ENCODE results near the gene NDFIP2.
A peak's percentile ranks its signal among the peaks of the same experiment; 100 is the strongest.

Gene NDFIP2

DNA sequence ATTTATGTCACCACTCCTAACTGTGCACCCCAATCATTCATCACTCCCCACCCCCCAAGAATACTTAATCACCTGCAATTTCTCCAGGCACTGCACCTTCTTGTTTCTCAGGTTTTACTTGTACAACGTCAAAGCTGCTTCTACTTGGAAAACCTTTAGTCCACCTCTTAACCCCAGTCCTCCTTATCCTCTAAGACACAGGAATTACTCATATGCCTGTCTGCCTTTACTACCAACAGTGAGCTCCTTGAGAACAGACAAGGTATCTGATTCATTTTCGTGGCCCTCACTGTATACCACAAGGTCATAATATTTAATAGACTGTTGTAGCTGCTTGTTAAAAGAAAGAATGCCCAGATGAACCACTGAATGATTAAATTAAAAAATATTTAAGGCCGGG is 21.0 kb upstream of the NDFIP2 start:
- DNase-seq = no peak

DNA sequence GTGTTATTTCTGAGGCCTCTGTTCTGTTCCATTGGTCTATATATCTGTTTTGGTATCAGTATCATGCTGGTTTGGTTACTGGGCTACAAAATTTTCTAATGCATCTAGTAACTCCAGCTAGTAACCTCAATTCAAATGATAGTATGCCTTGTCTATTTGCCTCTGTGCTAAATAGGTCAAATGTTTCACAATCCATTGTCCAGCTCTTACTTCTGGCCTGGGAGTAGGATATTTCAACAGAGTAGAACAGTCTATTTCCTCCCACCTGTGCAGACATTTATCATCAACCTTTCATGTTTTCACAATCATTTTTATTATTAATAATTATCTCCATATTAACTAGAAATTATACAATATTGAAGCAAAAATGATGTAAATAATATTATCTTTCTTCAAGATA is 18.1 kb upstream of the NDFIP2 start:
- DNase-seq = no peak

DNA sequence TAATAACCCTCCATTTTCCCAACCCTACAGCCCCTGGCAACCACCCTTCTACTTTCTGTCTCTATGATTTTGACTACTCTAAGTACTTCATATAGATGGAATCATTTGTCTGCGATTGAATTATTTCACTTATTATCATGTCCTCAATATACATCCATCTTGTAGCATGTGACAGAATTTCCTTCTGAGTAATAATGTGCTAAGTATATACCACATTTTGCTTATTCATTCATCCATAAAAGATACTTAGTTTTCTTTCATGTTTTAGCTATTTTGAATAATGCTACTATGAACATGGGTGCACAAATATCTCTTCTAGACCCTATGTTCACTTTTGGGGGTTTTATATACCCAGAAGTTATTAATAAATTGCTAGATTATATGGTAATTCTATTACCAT is 17.4 kb upstream of the NDFIP2 start:
- DNase-seq = no peak

DNA sequence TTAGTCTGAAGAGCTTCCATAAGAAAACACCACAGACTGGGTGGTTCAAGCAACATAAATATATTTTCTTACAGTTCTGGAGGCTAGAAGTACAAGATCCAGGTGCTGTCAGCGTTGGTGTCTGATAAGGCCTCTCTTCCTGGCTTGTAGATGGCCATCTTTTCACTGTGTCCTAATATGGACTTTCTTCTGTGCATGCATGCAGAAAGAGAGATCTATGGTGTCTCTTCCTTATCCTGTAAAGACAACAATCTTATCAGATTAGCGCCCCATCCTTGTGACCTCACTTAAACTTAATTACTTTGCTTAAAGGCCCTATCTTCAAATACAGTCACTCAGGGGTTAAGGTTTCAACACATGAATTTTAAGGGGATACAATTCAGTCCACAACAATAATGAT is 14.1 kb upstream of the NDFIP2 start:
- no peak for DNase-seq

DNA sequence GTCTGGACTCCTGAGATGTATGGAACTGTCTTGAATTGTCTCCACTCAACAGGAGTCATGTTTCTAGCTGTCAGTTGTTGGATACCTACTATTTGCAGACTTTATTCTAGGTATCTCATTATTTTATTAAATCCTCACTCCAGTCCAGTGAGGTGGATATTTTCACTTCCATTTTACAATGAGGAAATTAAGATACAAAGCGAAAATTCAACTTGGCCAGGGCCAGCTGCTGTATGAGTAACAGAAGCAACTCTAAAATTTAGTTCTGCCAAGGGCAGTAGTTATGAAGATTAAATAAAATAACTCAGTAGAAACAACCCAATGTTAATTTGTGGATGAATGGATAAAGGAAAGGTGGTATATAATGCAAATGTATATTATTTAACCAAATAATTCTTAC is 12.6 kb upstream of the NDFIP2 start:
- DNase-seq = no peak

DNA sequence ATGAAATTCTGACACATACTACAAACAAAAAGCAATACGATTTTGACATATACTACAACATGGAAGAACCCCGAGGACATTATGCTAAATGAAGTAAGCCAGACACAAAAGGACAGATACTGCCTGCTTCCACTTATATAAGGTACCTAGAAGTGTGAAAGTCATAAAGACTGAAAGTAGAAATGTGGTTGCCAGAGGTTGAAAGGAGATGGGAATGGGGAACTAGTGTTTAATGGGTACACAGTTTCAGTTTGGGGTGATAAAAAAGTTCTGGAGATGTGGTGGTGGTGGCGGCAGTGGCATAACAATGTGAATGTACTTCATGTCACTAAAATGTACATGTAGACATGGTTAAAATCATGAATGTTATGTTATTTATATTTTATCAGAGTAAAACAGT is 12.1 kb upstream of the NDFIP2 start:
- no peak for DNase-seq

DNA sequence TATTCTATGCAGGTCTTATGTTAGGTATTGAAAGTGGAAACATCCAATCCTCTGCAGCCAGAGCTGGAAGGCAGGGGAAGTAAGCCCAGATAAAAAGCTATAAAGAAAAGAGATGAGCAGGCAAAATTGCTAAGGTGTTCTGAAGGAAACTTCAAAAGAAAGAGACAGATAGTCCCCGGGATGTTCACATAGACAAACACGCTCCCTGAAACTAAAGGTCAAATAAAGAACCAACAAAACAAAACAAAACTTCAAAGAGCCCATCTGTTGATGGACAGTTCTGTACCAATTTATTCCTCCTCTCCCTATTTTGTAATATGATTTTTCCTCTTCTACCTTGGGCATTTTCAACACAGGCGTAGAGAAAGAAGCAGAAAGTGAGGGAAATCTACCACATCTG is 11.3 kb upstream of the NDFIP2 start:
- no peak for DNase-seq

DNA sequence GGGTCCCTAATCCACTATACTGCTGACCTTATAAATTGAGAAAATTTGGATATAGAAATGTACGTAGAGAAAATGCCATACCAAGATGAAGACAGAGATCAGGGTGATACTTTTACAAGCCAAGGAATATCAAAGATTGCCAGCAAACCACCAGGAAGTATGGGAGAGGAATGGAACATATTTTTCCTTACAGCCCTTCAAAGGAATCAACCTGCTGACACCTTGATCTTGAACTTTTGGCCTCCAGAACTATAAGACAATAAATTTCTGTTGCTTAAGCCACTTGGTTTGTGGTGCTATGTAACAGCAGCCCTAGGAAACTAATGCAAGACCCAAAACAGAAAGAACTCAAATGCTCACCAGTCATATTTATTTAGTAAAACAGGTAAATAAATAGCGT is 10.3 kb upstream of the NDFIP2 start:
- DNase-seq = no peak

DNA sequence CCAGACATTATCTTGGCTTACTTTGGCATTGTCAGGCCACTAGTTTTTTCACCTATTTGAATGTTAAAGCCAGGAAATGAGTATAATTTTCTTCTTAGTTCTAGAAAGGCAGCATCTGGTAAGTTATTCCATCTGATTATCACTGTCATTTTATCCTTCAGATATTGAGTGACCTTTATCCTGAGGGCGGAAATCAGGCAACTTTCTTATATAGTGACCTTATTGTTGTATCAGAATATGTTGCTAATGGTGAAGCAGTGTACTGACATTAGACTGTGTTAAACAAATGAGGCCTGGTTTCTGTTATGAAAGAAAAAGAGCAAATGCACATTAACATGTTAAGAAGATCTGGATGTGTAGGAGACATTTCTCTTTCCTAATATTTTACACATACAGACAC is 5.4 kb upstream of the NDFIP2 start:
- DNase-seq = no peak

DNA sequence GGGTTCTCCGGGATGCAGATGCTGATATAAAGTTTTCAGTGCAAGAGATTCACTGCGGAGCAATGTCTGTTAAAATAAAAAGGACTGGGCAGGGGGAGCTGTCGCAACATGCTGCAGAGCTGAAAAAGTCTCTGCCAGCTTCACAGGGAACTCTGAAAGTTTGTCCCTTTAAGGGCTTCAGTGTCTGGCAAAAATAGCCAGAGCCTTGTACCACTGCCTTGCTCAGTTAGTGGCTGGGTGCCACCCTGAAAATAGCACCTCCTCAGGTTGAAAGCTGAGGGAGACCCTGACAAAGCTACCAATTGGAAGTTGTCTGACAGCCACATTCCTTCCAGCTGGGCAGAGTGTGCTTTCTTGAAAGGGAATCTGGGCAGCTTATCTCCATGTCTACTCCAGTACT is 3.0 kb upstream of the NDFIP2 start:
- no peak for DNase-seq

DNA sequence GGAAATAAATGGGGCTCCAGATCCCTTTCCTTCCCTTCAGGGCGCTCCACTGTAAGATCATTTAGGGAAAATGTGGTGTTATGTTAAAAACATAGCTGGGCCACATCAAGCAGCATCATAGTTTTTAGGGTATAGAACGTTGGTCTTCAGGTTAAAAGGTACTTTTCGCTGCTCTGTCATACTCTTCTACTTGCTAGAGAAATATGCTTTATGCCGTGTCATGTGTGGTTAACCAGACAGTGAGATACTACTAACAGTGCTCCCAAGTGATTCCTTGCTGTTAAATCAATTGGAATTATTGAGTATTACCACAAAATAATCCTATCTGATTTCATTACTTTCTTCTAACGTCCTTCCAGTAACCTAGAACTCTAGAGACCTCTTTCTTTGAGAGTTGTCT is 1.1 kb upstream of the NDFIP2 start:
- no peak for DNase-seq

DNA sequence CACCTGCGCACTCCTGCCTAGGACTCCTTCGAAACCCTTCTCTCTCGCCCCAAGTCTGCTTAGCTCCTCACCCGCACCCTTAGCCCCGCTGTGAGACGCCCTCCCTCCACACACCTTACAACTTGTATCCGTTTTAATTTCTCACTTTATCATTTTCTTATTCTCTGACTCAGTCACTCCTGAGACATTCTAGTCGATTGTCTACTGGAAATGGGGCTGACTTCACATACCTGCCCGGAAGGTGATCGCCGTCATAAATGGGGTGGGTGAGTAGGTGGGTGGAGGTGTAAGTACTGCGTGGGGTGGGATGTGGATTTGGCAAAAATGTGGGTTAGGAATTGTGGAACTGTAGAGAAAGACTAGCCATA is 714 bp downstream of the NDFIP2 start:
- peak; percentile 85 for DNase-seq

DNA sequence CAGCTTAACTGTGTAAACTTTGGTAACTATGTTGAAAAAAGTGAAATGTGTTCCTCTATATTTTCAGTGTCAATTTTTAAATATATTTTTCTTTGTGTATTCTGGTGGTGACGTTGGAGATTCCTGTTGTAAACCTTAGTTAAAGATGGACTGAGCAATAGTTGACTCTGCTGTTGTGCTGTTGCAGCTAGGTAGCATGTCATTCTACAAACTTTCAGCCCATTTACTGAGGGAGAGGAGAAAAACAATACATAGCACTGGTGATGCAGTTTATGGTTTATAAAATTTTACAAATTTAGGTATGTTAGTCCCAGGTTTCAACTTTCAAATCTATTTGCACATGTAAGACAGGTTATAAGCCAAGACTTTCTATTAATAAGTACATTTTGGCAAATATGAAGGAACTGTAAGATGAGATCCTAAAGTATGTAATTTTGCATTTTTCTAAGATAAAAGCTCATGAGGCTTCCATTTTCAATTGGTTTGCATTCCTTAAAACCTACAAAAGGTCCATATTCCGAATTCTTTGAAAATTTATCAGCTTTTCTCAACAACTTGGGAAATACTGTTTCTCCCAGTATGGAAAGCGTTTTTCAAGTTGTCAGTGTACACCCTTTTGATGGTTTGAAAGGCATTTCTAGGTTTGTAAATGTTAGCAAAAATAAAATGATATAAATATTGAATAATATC is 1.5 kb downstream of the NDFIP2 start:
- no peak for DNase-seq

DNA sequence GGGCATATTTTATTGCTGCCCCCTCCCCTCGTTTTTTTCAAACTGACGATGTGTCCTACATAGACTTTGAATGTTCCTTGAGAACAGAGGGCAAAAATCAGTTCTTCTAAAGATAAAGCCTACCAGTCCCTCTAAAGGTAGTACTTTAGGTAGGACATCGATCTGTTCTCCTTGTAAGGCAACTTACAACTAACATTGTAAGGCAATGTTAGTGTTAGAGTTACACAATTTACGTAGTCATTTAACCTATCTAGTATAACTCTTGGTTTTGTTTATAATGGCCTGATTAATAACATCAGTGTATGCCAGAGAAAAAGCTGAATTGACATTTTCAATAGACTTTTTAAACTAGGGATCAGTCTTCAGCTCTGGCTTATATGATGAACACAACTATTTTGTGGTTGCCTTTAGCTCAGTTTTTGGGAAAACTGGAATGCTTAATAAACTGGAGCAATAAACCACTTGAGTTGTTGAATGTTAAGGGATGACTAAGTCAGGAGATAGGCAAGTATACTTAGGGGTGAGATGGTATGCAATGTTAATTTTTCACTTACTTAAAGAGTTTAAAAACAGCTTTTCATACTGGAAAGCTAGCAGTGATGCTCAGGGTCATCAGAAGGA is 2.2 kb downstream of the NDFIP2 start:
- DNase-seq = no peak

DNA sequence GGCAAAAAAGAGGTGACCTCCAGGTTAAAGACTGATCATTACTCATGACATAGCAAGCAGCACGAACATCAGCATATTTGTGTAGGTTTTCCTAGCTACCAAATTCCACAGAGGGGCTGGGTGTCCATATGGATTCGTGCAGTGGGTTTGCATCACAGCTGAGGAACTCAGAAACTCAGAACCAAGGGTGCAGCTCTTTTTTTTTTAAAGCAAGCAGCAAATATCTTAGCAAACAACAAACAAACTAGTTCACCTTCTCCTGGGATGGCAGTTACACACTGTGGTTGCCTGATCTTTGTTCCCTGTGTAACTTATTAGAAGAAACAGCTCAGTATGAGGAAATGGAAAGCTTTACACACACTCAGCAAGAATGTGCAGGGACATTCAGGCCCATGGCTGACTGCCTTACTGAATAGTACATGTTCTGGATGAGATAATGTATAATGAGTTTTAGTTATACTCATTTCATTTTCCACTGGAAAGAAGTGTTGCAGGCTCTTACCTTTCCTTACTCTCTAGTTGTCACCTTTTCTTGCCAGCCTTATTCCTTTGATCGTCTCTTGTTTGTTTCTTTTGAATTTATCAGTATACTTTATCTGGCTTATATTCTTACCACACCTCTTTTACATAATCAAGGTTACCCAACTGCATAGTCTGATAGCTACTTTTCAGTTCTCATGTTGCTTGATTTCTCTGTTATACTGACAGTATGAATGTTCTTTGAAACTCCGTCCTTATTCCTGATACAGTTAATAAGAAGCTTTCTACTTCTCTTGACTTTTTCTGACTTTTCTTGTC is 4.3 kb downstream of the NDFIP2 start:
- peak; percentile 43 for DNase-seq

DNA sequence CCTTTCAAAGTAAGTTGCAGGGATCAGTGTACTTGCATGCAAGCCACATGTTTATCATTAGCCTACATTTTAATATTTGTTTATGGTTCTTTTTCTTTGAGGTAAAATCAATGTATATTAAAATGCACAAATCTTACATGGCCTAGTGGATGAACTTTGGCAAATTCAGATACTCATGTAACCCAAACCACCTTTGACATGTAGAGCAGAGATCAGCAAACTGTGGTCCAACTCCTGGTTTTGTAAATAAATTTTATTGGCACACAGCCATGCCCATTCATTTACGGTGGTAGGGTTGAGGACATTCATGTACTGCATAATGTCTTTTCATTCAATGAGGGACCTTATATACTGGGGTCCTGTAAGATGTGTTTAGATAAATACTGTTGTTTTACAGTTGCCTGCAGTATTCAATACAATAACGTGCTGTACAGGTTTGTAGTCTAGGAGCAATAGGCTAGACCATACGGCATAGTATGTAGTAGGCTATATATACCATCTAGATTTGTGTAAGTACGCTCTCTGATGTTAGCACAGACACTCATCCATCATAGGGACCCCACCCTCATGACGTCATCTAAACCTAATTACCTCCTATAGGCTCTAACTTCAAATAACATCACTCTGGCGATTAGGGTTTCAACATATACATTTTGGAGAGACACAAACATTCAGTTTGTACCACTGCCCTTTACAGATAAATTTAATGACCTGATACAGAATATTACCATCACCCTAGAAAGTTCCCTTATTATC is 5.7 kb downstream of the NDFIP2 start:
- DNase-seq = no peak

DNA sequence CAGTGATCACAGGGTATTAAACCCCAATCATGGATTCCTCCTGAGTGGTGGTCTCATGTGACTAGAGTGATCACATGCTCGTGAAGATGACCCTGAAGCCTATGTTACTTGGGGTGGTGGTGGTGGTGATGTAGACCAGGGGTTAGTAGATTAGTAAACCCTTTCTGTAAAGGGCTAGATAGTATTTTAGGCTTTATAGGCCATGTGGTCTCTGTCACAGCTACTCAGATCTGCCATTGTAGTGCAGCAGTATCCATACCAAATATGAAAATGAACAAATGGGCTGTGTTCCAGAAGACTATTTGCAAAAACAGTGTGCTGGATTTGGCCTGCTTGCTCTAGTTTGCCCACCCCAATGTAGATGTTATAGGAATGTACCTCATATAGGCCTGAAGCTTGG is 9.4 kb downstream of the NDFIP2 start:
- DNase-seq = no peak

DNA sequence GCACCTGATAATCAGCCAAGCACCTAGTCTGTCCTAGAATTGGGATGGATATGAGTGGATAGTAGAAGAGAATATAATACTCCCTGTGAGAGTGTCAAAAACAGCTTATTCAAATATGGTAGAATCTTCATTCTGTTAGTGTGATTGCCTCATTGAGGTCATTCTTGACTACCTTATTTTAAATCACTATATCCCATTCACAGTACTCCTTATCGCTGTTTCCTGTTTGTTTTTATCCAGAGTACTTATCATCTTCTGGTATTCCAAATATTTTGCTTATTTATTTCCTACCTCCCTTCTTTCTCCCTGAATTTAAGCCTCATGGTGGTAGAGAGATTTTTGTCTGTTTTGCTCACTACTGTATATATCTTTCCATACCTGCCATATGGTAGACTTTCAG is 9.9 kb downstream of the NDFIP2 start:
- DNase-seq = no peak

DNA sequence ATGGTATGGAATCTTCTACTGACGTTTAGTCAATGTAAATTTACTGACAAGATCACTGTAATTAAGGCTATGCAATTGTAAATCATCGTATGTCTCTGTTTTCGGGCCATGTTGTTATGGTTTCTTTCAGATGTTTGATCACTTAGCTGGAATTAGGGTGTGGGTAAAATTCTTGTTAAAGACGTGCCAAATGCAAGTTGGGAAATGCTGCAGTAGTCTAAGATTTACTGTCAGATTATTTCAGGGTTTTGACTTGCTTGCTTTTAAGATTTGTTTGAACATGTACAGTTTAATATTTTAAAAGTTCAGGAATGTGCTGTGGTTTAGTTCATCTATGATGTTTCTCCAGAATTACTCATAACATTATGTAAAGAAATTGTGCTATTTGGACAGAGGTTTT is 10.8 kb downstream of the NDFIP2 start:
- no peak for DNase-seq

DNA sequence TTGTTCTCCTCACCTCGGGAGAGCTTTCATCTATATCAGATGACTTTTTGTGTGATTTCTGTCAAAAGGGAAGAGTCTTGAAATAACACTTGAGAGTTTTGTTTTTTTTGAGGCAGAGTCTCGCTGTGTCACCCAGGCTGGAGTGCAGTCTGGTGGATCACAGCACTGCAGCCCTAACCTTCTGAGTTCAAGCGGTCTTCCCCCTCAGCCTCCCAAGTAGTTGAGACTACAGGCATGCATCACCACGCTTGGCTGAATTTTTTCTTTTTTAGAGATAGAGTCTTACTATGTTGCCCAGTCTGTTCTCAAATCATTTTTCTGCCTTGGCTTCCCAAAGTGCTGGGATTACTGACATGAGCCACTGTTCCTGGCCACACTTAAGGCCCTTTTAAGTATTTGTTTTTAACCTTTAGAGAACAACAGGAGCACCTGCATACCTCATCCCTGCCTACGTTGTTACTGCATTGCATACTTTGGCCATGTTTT is 11.4 kb downstream of the NDFIP2 start:
- peak; percentile 66 for DNase-seq

DNA sequence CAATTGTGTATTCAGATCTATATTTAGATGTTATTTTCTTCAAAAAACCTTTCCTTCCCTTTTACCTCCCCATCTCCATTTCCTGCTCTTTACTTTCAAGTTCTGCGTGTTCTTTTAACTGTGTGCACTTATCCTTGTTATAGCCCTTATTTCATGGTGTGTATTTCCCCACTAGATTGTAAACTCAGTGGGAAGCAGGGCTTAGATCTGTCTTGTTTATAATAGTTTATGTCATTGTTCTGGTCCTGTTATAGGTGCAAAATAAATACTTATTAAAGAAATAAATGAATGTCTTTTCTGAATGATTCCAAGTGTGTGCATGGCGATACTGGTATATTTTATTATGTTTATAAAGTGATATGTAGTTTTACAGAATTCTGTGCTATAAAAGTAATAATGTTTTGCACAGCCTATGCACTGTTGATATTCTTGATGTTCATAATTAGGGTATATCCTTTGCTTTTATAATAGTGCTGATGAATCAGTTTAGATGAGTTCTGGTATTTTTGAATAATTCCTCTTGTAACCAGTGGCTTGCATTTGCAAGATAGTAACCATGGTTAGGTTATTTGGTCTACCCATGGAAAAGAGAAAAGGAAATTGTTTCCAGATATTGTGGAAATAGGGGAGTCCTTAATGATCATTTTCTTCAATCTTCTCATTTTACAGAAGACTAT is 12.1 kb downstream of the NDFIP2 start:
- DNase-seq = no peak

DNA sequence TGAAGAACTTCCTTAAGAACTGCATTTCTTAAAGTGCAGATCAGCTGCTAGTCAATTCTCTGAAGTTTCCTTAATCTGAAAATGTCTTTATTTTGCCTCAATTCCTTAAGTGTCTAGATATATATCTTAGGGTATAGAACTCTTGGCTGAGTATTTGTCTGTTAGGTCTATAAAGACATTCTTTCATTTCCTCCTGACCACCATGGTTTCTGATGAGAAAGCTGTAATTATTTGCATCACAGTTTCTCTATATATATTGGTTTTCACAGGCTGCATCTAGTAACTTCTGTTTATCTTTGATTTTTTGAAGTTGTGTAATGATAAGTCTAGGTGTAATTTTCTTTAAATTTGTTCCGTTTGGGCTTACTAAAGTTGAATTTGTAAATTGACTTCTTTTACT is 15.2 kb downstream of the NDFIP2 start:
- no peak for DNase-seq

DNA sequence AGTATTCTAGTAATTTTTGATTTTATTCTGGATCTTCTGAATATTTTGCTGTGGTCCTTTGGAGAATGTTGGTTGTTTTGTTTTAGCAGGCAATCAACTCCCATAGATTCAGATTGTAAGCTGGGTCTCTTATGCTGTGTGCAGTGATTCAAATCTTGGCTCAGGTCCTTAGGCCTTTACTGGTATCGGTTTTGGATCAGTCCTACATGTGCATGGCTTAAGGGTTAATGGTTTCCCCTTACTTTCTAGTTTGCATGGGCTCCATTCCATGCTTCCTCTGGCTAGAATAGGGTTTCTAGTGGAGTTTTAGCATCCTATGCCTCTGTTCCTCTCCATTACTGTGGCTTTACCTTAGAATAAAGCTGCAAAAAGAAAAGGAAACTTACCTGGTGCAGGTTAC is 16.1 kb downstream of the NDFIP2 start:
- DNase-seq = no peak
